WI38 (cell line): Measurements from ENCODE around the gene TAF1D.
"Not testable (repeated sequence)": the region's sequence is repeated elsewhere in the genome, so short reads cannot be mapped to it uniquely, and the experiment has no call there.

Experiments
- H3K4me3 ChIP-seq: 2 replicates; pipeline ENCODE4 v1.5.1; 2011; ENCODE audit warnings: low read depth, mild to moderate bottlenecking, control low read depth, low read length
- CTCF ChIP-seq: IDR thresholded peaks from 2 replicates; pipeline ENCODE4 v1.5.1; 2012; ENCODE audit warnings: low read depth, mild to moderate bottlenecking, control low read depth, low read length

TAF1D gene

GRCh38 chr11:93741094-93741881 lies at the start of gene TAF1D, which contains the start of gene C11orf54:
Gene TAF1D (minus strand): TSS chr11:93741495. CDS start chr11:93739304, 2,191 bp downstream.
Gene C11orf54 (plus strand): TSS chr11:93741672. CDS start chr11:93747394, 5,722 bp downstream.
- no peak for TF ChIP-seq CTCF

GRCh38 chr11:93784935-93785360 lies 43.7 kb upstream of the TAF1D start:
- H3K4me3 ChIP-seq: peak overlapping the region; percentile 85
- TF ChIP-seq CTCF: no peak

More at GRCh38 chr11:93741094-93741881, at the start of gene TAF1D, which contains the start of gene C11orf54:
- H3K4me3 ChIP-seq: peak within 1 kb of the TSS; percentile 93

- peak; percentile 32 for TF ChIP-seq CTCF
- peak within 1 kb of the TSS; percentile 85 for H3K4me3 ChIP-seq
Measured at GRCh38 chr11:93784145-93784934, 43.0 kb upstream of the TAF1D start, which contains the start of gene MED17. Gene MED17 (plus strand): TSS chr11:93784282. CDS start chr11:93784514, 232 bp downstream.

- peak overlapping the region; percentile 85 for H3K4me3 ChIP-seq
- no peak for TF ChIP-seq CTCF
Measured at GRCh38 chr11:93783765-93784144, 42.5 kb upstream of the TAF1D start.

GRCh38 chr11:93783362-93783761 lies 42.1 kb upstream of the TAF1D start:
- no peak for TF ChIP-seq CTCF
- H3K4me3 ChIP-seq: peak overlapping the region; percentile 85

- no peak overlapping the region for H3K4me3 ChIP-seq
- no peak for TF ChIP-seq CTCF
Measured at GRCh38 chr11:93775289-93775688, 34.0 kb upstream of the TAF1D start.

GRCh38 chr11:93774560-93774959 lies 33.3 kb upstream of the TAF1D start:
- H3K4me3 ChIP-seq: not testable (repeated sequence)
